DND-41 (cell line): ENCODE data around the gene WDR81.
"Not testable (repeated sequence)": the region's sequence is repeated elsewhere in the genome, so short reads cannot be mapped to it uniquely, and the experiment has no call there.

ENCODE experiments used
- EZH2 ChIP-seq: IDR thresholded peaks from 3 replicates; pipeline ENCODE4 v1.6.1; 2012; ENCODE audit warnings: borderline replicate concordance, low read depth, mild to moderate bottlenecking, moderate library complexity, low read length, inconsistent platforms; ENCODE audit not compliant: severe bottlenecking
- TF ChIP-seq, protein P1 (sequence below): IDR thresholded peaks from 2 replicates; pipeline ENCODE4 v1.5.1; 2012; ENCODE audit warnings: borderline replicate concordance, low read length, moderate library complexity, mild to moderate bottlenecking; ENCODE audit not compliant: poor library complexity, severe bottlenecking; ENCODE audit errors: extremely low read depth

DNA sequence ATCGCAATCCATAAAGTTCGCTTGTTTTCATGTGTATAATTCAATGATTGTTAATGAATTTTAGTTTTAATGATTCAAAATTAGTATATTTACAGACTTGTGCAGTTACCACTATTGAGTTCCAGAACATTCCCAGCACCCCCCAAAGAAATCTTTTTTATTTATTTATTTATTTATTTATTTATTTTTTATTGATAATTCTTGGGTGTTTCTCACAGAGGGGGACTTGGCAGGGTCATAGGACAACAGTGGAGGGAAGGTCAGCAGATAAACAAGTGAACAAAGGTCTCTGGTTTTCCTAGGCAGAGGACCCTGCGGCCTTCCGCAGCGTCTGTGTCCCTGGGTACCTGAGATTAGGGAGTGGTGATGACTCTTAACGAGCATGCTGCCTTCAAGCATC is 36.1 kb upstream of the WDR81 start:
- TF ChIP-seq, protein P1, sequence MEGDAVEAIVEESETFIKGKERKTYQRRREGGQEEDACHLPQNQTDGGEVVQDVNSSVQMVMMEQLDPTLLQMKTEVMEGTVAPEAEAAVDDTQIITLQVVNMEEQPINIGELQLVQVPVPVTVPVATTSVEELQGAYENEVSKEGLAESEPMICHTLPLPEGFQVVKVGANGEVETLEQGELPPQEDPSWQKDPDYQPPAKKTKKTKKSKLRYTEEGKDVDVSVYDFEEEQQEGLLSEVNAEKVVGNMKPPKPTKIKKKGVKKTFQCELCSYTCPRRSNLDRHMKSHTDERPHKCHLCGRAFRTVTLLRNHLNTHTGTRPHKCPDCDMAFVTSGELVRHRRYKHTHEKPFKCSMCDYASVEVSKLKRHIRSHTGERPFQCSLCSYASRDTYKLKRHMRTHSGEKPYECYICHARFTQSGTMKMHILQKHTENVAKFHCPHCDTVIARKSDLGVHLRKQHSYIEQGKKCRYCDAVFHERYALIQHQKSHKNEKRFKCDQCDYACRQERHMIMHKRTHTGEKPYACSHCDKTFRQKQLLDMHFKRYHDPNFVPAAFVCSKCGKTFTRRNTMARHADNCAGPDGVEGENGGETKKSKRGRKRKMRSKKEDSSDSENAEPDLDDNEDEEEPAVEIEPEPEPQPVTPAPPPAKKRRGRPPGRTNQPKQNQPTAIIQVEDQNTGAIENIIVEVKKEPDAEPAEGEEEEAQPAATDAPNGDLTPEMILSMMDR, result not testable (repeated sequence)
- not testable (repeated sequence) for TF ChIP-seq EZH2
